ENCODE data around the gene SPHKAP.
"Not testable (repeated sequence)": the region's sequence is repeated elsewhere in the genome, so short reads cannot be mapped to it uniquely, and the experiment has no call there.

Gene SPHKAP, protein sequence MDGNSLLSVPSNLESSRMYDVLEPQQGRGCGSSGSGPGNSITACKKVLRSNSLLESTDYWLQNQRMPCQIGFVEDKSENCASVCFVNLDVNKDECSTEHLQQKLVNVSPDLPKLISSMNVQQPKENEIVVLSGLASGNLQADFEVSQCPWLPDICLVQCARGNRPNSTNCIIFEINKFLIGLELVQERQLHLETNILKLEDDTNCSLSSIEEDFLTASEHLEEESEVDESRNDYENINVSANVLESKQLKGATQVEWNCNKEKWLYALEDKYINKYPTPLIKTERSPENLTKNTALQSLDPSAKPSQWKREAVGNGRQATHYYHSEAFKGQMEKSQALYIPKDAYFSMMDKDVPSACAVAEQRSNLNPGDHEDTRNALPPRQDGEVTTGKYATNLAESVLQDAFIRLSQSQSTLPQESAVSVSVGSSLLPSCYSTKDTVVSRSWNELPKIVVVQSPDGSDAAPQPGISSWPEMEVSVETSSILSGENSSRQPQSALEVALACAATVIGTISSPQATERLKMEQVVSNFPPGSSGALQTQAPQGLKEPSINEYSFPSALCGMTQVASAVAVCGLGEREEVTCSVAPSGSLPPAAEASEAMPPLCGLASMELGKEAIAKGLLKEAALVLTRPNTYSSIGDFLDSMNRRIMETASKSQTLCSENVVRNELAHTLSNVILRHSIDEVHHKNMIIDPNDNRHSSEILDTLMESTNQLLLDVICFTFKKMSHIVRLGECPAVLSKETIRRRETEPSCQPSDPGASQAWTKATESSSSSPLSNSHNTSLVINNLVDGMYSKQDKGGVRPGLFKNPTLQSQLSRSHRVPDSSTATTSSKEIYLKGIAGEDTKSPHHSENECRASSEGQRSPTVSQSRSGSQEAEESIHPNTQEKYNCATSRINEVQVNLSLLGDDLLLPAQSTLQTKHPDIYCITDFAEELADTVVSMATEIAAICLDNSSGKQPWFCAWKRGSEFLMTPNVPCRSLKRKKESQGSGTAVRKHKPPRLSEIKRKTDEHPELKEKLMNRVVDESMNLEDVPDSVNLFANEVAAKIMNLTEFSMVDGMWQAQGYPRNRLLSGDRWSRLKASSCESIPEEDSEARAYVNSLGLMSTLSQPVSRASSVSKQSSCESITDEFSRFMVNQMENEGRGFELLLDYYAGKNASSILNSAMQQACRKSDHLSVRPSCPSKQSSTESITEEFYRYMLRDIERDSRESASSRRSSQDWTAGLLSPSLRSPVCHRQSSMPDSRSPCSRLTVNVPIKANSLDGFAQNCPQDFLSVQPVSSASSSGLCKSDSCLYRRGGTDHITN (N-terminal part only)

DNA sequence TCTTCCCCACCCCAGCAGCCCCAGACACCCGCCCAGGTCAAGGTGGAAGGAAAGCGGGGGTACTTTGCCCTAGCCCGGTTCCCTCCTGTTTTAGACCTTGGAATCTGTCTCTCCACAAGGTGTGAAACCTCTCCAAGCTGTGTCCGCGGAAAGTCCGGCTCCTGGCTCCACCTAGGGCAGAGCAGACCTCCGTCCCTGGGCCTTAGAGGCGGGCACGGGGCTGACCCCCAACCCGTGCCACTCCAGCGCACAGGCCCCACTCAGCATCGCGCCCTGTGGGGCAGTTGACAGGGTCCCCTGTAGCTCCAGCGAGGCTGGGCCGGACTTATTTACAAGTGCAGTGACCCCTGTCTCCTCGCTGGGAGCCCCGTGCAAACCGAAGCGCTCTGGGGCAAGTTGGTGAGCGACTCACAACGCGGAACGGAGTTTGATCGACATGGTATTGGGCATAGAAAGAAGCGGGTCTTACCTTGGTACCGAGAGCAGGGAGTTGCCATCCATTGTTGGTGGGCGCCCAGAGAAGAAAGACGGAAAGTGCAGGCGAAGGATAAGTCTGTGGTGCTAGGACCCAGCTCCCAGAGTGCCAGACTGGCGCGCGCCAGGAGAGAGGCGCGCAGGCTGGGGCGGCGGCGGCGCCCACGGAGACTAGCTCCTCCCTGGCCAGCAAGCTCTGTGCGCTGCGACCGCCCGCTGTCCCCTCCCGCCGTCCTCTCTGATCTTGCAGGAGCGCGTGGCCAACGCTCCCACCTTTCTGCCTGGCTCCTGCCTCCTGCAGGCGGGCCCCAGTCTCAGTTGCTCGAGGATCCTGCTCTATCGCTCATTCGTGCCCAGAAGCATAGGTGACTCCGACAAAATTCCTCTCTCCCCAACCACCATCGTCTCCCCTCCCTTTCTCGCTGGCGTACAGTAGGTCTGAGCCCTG, at the start of gene SPHKAP:
TSS of gene SPHKAP (minus strand) at position 590 of the 922 bp plus-strand sequence. CDS start at position 501, 89 bp downstream.
- DNase-seq (ENCODE audit: low read depth in 2 of 2): no peak

- no peak for DNase-seq (ENCODE audit: low read depth in 2 of 2)
These were observed 46.0 kb upstream of the SPHKAP start for GRCh38 chr2:228227466-228227865.

- no peak for DNase-seq (ENCODE audit: low read depth in 2 of 2)
These were observed 42.9 kb upstream of the SPHKAP start for GRCh38 chr2:228224410-228224809.

- DNase-seq (ENCODE audit: low read depth in 2 of 2): not testable (repeated sequence)
These were observed 37.1 kb upstream of the SPHKAP start for GRCh38 chr2:228218593-228218992.

DNA sequence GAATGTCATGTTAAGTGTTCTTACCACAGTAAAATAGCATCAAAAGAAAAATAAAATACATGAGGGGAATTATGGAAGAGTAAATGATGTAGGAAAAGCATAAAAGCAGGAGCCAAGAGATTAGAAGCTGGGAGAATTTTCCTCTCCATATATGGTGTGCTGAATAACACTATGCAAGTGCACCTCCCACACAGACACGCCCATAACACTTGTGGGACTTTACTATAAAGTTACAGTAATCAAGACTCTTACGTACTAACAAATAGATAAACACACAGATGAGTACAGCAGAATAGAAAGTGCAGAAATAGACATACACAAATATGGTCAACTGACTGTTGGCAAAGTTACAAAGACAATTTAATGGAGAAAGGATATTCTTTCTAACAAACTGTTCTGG, 16.0 kb upstream of the SPHKAP start:
- DNase-seq (ENCODE audit: low read depth in 2 of 2): no peak

DNA sequence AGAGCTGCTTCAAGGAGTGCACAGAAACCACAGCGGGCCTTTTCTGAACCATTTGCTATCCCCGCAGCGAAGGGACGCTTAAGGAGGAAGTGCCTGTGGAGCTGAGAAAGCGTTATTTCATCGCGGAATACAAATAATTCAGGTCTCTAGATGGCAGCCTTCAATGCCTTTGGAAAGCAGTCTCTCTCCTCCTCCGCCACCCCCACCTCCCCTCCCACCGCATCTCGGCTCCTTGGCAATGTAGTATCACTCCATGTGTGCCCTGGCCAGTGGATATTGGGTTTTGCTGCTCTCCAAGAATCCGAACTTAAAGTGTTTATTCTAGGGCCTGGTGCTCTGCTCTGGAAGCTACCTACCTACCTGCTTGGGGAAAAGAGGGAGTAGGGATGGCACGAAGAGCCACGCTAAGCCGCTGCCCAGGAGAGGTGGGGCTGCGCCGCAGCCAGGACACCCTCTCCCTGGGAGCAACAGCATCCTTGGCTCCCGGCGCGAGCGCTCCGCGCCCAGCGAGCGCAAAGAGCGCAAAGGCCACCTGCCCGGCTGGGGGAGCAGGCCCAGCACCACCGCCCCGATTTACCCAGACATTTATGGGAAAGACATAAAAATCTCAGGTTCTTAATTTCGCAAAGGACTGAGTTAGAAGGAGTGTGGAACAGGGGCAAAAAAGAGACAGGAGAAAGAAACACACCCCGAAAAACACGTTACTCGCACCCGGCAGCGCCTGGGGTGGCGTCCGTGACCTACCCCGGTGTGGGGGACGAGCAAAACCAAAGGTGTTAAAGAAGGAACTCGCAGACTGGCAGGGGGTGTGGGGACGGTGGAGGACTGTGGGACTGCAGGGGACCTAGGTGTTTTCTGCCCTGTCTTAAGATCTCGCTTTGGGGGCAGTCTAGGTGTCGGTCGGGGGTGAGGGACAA, 1.0 kb downstream of the SPHKAP start:
- DNase-seq (ENCODE audit: low read depth in 2 of 2): no peak

GRCh38 chr2:228167290-228167689, 14.2 kb downstream of the SPHKAP start:
- DNase-seq (ENCODE audit: low read depth in 2 of 2): no peak

GRCh38 chr2:228164718-228165117, 16.8 kb downstream of the SPHKAP start:
- no peak for DNase-seq (ENCODE audit: low read depth in 2 of 2)

- no peak for DNase-seq (ENCODE audit: low read depth in 2 of 2)
These were observed 23.6 kb downstream of the SPHKAP start for GRCh38 chr2:228157841-228158240.

- no peak for DNase-seq (ENCODE audit: low read depth in 2 of 2)
These were observed 36.5 kb downstream of the SPHKAP start for GRCh38 chr2:228144961-228145360.

DNA sequence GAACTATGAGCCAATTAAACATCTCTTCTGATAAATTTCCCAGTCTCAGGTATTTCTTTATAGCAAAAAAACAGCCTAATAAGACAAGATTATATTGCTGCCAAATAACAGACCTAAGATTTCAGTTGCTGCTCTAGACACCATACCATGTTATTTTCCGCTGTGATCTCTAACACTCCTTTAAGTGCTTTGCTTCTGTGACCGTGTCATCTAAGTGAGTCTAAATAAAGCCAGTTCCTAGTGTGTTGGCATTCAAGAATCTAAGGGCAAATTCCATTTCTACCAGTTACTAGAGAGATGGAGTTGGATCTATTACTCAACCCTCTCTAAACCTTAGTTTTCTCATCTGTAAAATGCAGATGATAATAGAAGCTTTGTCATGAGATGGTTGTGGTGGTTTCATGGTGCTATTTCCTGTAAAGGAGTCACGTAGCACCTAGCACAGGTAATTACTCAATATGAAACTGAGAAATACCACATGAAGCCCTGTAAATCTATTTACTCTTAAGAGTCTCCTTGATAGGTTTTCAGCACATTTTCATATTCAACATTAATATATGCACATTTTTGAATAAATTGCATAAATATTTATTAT, 40.5 kb downstream of the SPHKAP start:
- DNase-seq (ENCODE audit: low read depth in 2 of 2): no peak

DNA sequence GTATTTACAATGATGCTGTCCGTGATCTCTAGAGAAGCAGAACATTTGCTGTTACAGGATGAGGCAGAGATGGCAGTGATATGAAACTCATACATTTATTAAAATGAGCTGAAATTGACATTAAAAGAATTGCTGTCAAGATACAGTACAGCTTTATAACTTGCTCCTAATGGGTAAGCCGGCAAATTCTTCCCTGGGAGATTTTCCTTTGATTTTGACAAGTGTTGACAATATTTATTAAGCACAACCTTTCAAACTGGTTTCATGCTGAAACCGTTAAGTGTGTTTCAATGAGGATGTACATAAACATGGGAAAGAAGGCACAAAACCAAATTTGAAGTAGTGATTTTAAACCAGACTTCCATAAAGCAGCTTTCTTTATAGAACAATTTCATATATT, 45.5 kb downstream of the SPHKAP start:
- DNase-seq (ENCODE audit: low read depth in 2 of 2): no peak

DNA sequence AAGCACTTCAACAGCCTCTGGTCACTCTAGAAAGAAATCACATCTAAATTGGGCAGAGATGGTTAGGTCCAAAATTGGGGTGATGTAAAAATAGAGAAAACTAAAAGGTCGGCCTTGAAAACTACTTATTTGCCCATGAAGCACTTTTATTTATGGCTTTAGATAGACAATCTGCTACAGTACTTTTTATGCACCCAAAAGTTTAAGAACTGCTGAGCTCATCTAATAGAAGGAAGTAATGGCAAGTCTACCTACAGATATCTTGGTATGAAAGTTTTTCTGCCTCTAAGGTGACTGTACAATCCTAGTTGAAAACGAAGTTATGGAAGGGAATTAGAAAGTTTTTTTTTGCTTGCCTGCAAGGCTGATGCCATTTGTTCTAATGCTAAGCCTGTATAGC, 46.2 kb downstream of the SPHKAP start:
- no peak for DNase-seq (ENCODE audit: low read depth in 2 of 2)

GRCh38 chr2:228131833-228132232, 49.7 kb downstream of the SPHKAP start:
- DNase-seq (ENCODE audit: low read depth in 2 of 2): no peak

DNA sequence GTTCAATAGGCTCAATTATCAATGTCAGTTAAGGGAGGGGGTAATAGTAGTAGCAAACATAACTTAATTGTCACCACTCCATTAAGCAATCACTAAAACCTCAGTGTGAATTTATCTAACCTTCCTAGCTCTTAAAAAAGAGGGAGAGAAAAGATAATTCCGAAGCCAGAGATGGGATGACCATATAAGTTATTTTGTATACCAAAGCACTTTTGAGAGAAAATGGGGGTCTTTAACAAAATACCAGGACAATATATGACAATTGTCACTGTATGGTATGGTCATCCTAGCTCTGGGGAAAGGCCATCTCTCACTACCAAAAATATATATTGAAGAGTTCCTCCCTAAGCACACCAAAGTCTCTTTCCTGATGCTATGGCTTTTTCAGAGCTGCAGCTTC, 55.1 kb downstream of the SPHKAP start:
- DNase-seq (ENCODE audit: low read depth in 2 of 2): no peak

GRCh38 chr2:228118940-228119339, 62.5 kb downstream of the SPHKAP start:
- DNase-seq (ENCODE audit: low read depth in 2 of 2): no peak

DNA sequence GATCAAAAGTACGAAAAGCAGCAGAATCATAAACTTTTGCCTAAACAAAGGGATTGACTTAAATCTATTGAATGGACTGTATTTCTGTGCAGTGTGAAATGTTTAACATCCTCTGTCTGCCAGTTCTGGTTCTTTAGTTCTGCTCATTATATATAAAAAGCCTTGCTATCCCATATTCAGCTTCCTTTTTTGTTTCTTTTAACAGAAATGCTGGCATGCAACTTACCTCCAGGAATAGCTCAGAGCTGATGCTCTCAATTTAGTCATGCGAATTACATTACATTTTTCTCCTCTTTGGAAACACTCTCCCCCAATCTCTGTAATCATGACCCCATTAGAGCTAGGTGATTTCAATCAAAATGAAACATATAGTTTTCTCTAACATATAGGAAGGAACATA, 73.6 kb downstream of the SPHKAP start:
- DNase-seq (ENCODE audit: low read depth in 2 of 2): no peak

DNA sequence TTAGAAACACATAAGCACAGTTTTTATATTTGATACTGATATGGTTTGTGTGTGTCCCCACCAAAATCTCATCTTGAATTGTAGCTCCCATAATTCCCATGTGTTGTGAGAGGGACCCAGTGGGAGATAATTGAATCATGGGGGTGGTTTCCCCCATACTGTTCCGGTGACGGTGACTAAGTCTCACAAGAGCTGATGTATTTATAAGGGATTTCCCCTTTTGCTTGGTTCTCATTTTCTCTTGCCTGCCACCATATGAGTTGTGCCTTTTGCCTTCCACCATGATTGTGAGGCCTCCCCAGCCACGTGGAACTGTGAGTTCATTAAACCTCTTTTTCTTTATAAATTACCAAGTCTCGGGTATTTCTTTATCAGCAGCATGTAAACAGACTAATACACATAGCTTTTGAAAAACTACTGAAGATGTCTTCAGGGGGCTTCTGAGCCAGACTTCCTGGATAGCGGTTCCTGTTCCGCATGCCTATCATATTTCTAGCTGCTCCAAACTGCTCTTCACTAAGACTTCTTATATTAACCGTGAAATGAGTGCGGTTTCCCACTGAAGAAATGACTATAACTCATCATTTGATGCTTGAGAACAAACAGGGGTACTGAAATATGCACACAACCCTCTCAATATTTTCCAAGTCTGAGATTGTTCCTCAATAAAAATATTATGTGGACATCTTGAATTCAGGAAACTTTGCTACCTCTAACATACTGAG, 75.8 kb downstream of the SPHKAP start:
- DNase-seq (ENCODE audit: low read depth in 2 of 2): no peak

DNA sequence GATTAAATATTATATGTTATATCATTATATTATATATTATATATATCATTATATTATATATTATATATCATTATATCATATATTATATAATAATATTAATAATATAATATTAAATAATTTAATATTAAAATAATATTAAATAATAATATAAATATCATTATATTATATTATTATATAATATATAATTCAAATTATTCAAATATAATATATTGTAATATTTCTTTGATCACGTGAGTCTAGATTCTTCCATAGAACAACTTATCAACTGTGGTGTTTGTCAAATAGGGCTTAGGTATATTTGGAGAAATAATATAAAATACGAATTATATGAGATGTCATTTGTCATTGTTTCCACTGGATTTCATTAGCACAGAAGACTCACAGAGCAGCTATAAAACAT, 77.3 kb downstream of the SPHKAP start:
- DNase-seq (ENCODE audit: low read depth in 2 of 2): no peak
